ENCODE data around the gene CTBP2. TPM values are rescaled to one million over a fixed set of nuclear protein-coding genes. Genes with fewer than 3 reads are reported as not detected.

CTBP2 gene
- total RNA-seq, 2 donors from 2014 or later = 32.0 to 49.0 TPM

- ATAC-seq (peak; percentile 33), DNase-seq (no peak)
- Histone ChIP-seq H3K9me3 (no peaks in the 10 kb centered on the region), H3K27ac (no peak overlapping the region), H3K27me3 (no peaks in the 10 kb centered on the region), H3K4me3 (no peak overlapping the region), H3K4me1 (peaks cover 15% of the 10 kb centered on the region), H3K36me3 (replicated peaks in 1 of 2; ENCODE audit: insufficient read depth in 1 of 2, low read depth in 2 of 2) (peaks cover 4 to 6% of the 10 kb centered on the region in 2 donors)
- 70 to 75% methylated on average over 4 of the region's 4 CpGs for WGBS, 2 donors
- intact Hi-C loops (cut with DNase I) = no loop called here
- no peak for TF ChIP-seq CTCF (IDR thresholded peaks at IDR 0.05)
- TF ChIP-seq POLR2A (IDR thresholded peaks at IDR 0.05) = no peak
Observed at GRCh38 chr10:124977648-124978375, 182.6 kb downstream of the CTBP2 start.

- no peak overlapping the region for H3K4me3 ChIP-seq
- H3K27me3 ChIP-seq = no peaks in the 10 kb centered on the region
- DNase-seq = no peak
- TF ChIP-seq CTCF (IDR thresholded peaks at IDR 0.05) (no peak), POLR2A (IDR thresholded peaks at IDR 0.05) (no peak)
- intact Hi-C loops (cut with DNase I) = no loop called here
- ATAC-seq = no peak
- peaks cover 4 to 6% of the 10 kb centered on the region in 2 donors for H3K36me3 ChIP-seq (replicated peaks in 1 of 2; ENCODE audit: insufficient read depth in 1 of 2, low read depth in 2 of 2)
- H3K9me3 ChIP-seq = no peaks in the 10 kb centered on the region
- H3K4me1 ChIP-seq = peaks cover 15% of the 10 kb centered on the region
- 92 to 94% methylated on average over 3 of the region's 3 CpGs for WGBS, 2 donors
- H3K27ac ChIP-seq = no peak overlapping the region
Observed at GRCh38 chr10:124977161-124977560, 183.2 kb downstream of the CTBP2 start.

- peaks cover 4 to 6% of the 10 kb centered on the region in 2 donors for H3K36me3 ChIP-seq (replicated peaks in 1 of 2; ENCODE audit: insufficient read depth in 1 of 2, low read depth in 2 of 2)
Observed at GRCh38 chr10:124975977-124976514, 184.3 kb downstream of the CTBP2 start.

GRCh38 chr10:124974131-124974530 is 186.2 kb downstream of the CTBP2 start:
- ATAC-seq (no peak), DNase-seq (no peak)
- TF ChIP-seq POLR2A (IDR thresholded peaks at IDR 0.05) (no peak), CTCF (IDR thresholded peaks at IDR 0.05) (no peak)
- Histone ChIP-seq H3K4me1 (peaks cover 26% of the 10 kb centered on the region), H3K27ac (no peak overlapping the region), H3K9me3 (no peaks in the 10 kb centered on the region), H3K27me3 (no peaks in the 10 kb centered on the region), H3K36me3 (replicated peaks in 1 of 2; ENCODE audit: insufficient read depth in 1 of 2, low read depth in 2 of 2) (peaks cover 4 to 6% of the 10 kb centered on the region in 2 donors), H3K4me3 (no peak overlapping the region)
- intact Hi-C loops (cut with DNase I) = no loop called here
- WGBS, 2 donors = 73 to 82% methylated on average over 5 of the region's 5 CpGs

More at GRCh38 chr10:124975977-124976514, 184.3 kb downstream of the CTBP2 start:
- DNase-seq = no peak
- intact Hi-C loops (cut with DNase I) = no loop called here
- H3K27ac ChIP-seq = peak overlapping the region in 2 of 4 donors; percentile 10 to 58
- no peak overlapping the region for H3K4me3 ChIP-seq
- TF ChIP-seq POLR2A (IDR thresholded peaks at IDR 0.05) = no peak
- TF ChIP-seq CTCF (IDR thresholded peaks at IDR 0.05) = no peak
- ATAC-seq = peak; percentile 73
- H3K9me3 ChIP-seq = no peaks in the 10 kb centered on the region
- H3K4me1 ChIP-seq = peaks cover 17% of the 10 kb centered on the region
- 61 to 72% methylated on average over 5 of the region's 5 CpGs for WGBS, 2 donors
- no peaks in the 10 kb centered on the region for H3K27me3 ChIP-seq
